PC-9 (cell line): ENCODE data around the gene TMEM254. TPM values are rescaled to one million over a fixed set of nuclear protein-coding genes. Genes with fewer than 3 reads are reported as not detected.
"Not testable (repeated sequence)": the region's sequence is repeated elsewhere in the genome, so short reads cannot be mapped to it uniquely, and the experiment has no call there.

Experiments
- BruUV-seq: library from RNA; stranded (reverse); fragments of 400-500 nt; replicated peaks from 2 replicates; lab custom pipeline; 2021; lab: Mats Ljungman, UMichigan
- CTCF ChIA-PET: fragments of 300-600 bp; sonication (Branson Sonifier 250); formaldehyde crosslinking; loops from one replicate; lab custom pipeline; 2022; ENCODE audit warnings: antibody characterized with exemption; lab: Charles Lee
- POLR2A ChIA-PET: fragments of 300-600 bp; sonication (Branson Sonifier 250); formaldehyde crosslinking; loops from one replicate; lab custom pipeline; 2022; ENCODE audit warnings: antibody characterized with exemption; ENCODE audit not compliant: unreplicated experiment; lab: Charles Lee
- DNase-seq, 2 experiments: peaks; one replicate each; pipeline versions ENCODE4 v3.0.0 to v3.0.0-alpha.2; 2015 to 2022; ENCODE audit warnings: mixed read lengths in 1 of 2
- H2AFZ ChIP-seq: fragments of 200-600 bp; sonication (generic); 2 replicates; pipeline ENCODE4 v1.8.1; 2017; ENCODE audit warnings: antibody characterized with exemption
- H3F3A ChIP-seq: fragments of 200-600 bp; sonication (generic); 2 replicates; pipeline ENCODE4 v1.8.1; 2017; ENCODE audit warnings: antibody characterized with exemption, mild to moderate bottlenecking, low read depth; ENCODE audit not compliant: insufficient read depth
- H3K27ac ChIP-seq: fragments of 200-600 bp; sonication (generic); 2 replicates; pipeline ENCODE4 v1.6.1; 2016; ENCODE audit warnings: mixed run types
- H3K27me3 ChIP-seq: fragments of 200-600 bp; sonication (generic); 2 replicates; pipeline ENCODE4 v1.6.1; 2016; ENCODE audit warnings: low read depth, mixed run types; ENCODE audit not compliant: insufficient read depth
- H3K36me3 ChIP-seq: fragments of 200-600 bp; sonication (generic); 2 replicates; pipeline ENCODE4 v1.6.1; 2016; ENCODE audit warnings: low read depth, mixed run types
- H3K4me1 ChIP-seq: fragments of 200-600 bp; sonication (generic); replicated peaks from 2 replicates; pipeline ENCODE4 v1.6.1; 2016; ENCODE audit warnings: mixed run types; ENCODE audit not compliant: insufficient read depth
- H3K4me2 ChIP-seq: fragments of 200-600 bp; sonication (generic); 2 replicates; pipeline ENCODE4 v1.6.1; 2017; ENCODE audit warnings: mixed run types
- H3K4me3 ChIP-seq: fragments of 200-600 bp; sonication (generic); 2 replicates; pipeline ENCODE4 v1.6.1; 2016; ENCODE audit warnings: mixed run types
- H3K79me2 ChIP-seq: fragments of 200-600 bp; sonication (generic); 2 replicates; pipeline ENCODE4 v1.6.1; 2017; ENCODE audit warnings: low read depth, mixed run types
- H3K9me2 ChIP-seq: fragments of 200-600 bp; sonication (generic); 2 replicates; pipeline ENCODE4 v1.8.1; 2017; ENCODE audit warnings: mild to moderate bottlenecking; ENCODE audit not compliant: insufficient read depth
- H3K9me3 ChIP-seq: fragments of 200-600 bp; sonication (generic); 2 replicates; pipeline ENCODE4 v1.8.1; 2016; ENCODE audit warnings: low read depth; ENCODE audit not compliant: insufficient read depth
- H4K20me1 ChIP-seq: fragments of 200-600 bp; sonication (generic); 2 replicates; pipeline ENCODE4 v1.8.1; 2017; ENCODE audit not compliant: insufficient read depth
- EZH2 ChIP-seq: fragments of 200-600 bp; sonication (generic); IDR thresholded peaks from 2 replicates; pipeline ENCODE4 v1.8.0; 2017; ENCODE audit warnings: antibody characterized with exemption, low read depth
- intact Hi-C: fragments of 100-400 bp; cut with micrococcal nuclease; formaldehyde crosslinking; loops from one replicate; pipeline ENCODE4 v1.10.0; 2022; ENCODE audit not compliant: unreplicated experiment
- total RNA-seq: library from RNA; stranded (reverse); gene quantifications from 2 replicates; pipeline ENCODE4 v1.2.3, GENCODE V29; 2021
- TF ChIP-seq, protein P1 (sequence below): fragments of 200-600 bp; sonication (generic); conservative IDR thresholded peaks from 2 replicates; pipeline ENCODE4 v1.6.1; 2017; ENCODE audit warnings: mixed run types, antibody characterized with exemption, mild to moderate bottlenecking, moderate library complexity

Gene TMEM254
- total RNA-seq, 1 experiment from 2014 or later, result 36.6 TPM

DNA sequence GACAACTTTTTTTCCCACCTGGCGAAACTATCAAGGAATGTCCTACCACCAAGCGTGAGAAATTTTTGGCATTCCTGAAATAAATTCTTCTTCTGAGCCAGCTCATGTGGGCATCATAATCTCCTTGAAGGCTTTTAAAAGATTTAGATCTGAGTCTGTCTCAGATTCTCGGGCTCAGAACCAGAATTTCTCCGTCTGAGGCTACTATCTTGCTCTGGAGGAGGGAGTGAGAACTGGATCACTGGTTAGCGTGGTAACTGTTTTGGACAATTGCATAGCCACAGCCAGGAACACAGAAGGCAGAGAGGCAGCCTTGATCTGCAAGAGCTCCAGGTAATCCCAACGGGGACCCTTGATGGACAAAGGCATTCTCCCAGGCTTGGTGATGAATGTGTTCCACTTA is 53.0 kb downstream of the TMEM254 start:
- no peak overlapping the region for H3K4me2 ChIP-seq
- peaks cover 6% of the 10 kb centered on the region; the same call in 1 of the 2 replicates for H3K4me1 ChIP-seq
- H2AFZ ChIP-seq, result no peak overlapping the region
- H3K9me3 ChIP-seq, result no peaks in the 10 kb centered on the region
- no peaks in the 10 kb centered on the region for H3K27me3 ChIP-seq
- no peaks in the 10 kb centered on the region for H3F3A ChIP-seq
- POLR2A ChIA-PET, result no interaction called here
- H4K20me1 ChIP-seq, result no peaks in the 10 kb centered on the region
- H3K36me3 ChIP-seq, result no peaks in the 10 kb centered on the region
- TF ChIP-seq, protein P1, sequence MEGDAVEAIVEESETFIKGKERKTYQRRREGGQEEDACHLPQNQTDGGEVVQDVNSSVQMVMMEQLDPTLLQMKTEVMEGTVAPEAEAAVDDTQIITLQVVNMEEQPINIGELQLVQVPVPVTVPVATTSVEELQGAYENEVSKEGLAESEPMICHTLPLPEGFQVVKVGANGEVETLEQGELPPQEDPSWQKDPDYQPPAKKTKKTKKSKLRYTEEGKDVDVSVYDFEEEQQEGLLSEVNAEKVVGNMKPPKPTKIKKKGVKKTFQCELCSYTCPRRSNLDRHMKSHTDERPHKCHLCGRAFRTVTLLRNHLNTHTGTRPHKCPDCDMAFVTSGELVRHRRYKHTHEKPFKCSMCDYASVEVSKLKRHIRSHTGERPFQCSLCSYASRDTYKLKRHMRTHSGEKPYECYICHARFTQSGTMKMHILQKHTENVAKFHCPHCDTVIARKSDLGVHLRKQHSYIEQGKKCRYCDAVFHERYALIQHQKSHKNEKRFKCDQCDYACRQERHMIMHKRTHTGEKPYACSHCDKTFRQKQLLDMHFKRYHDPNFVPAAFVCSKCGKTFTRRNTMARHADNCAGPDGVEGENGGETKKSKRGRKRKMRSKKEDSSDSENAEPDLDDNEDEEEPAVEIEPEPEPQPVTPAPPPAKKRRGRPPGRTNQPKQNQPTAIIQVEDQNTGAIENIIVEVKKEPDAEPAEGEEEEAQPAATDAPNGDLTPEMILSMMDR, result no peak
- TF ChIP-seq EZH2, result no peak
- H3K4me3 ChIP-seq, result no peak overlapping the region
- H3K79me2 ChIP-seq, result no peaks in the 10 kb centered on the region
- H3K9me2 ChIP-seq, result no peaks in the 10 kb centered on the region
- intact Hi-C loops, result loop anchor here (5.0 kb wide), 1 partner anchor 54 kb away; the partner anchor contains the start of gene TMEM254
- CTCF ChIA-PET, result interaction anchor here (0.7 kb wide), 2 partner anchors 52 to 787 kb away, joined by 3 read pairs; no protein-coding TSS in a partner anchor
- DNase-seq, result peak in 1 of 2 experiments; percentile 73
- no peak overlapping the region for H3K27ac ChIP-seq
- BruUV-seq, result no TSS peak

GRCh38 chr10:80132299-80133139 is 54.1 kb downstream of the TMEM254 start, which contains the start of gene PLAC9:
PLAC9 (plus strand) TSS chr10:80132730; CDS start chr10:80132763, 33 bp downstream.
- Histone ChIP-seq H3K9me2 (no peaks in the 10 kb centered on the region), H3F3A (no peaks in the 10 kb centered on the region), H3K27me3 (no peaks in the 10 kb centered on the region), H3K4me2 (no peak within 1 kb of the TSS; the same call in 1 of the 2 replicates), H3K27ac (no peak within 1 kb of the TSS), H3K79me2 (no peaks in the 10 kb centered on the region), H3K4me1 (peaks cover 6% of the 10 kb centered on the region; the same call in 1 of the 2 replicates), H3K36me3 (no peaks in the 10 kb centered on the region), H3K9me3 (no peaks in the 10 kb centered on the region), H2AFZ (no peak within 1 kb of the TSS), H4K20me1 (no peaks in the 10 kb centered on the region), H3K4me3 (no peak within 1 kb of the TSS)
- no peak for DNase-seq
- POLR2A ChIA-PET, result interaction anchor here (0.7 kb wide), 1 partner anchor 72 kb away, joined by 4 read pairs; no protein-coding TSS in a partner anchor
- intact Hi-C loops, result loop anchor here (5.0 kb wide), 1 partner anchor 55 kb away; the partner anchor contains the start of gene TMEM254
- TF ChIP-seq, protein P1, result no peak
- no peak for TF ChIP-seq EZH2
- CTCF ChIA-PET, result no interaction called here
- no TSS peak for BruUV-seq

GRCh38 chr10:80133206-80133605 is 54.7 kb downstream of the TMEM254 start:
- Histone ChIP-seq H3K4me3 (no peak overlapping the region), H2AFZ (no peak overlapping the region), H3K79me2 (no peaks in the 10 kb centered on the region), H4K20me1 (no peaks in the 10 kb centered on the region), H3K9me3 (no peaks in the 10 kb centered on the region), H3K9me2 (no peaks in the 10 kb centered on the region), H3K27ac (no peak overlapping the region), H3K27me3 (no peaks in the 10 kb centered on the region), H3F3A (no peaks in the 10 kb centered on the region), H3K4me2 (no peak overlapping the region; the same call in 1 of the 2 replicates), H3K36me3 (no peaks in the 10 kb centered on the region), H3K4me1 (peaks cover 6% of the 10 kb centered on the region; the same call in 1 of the 2 replicates)
- TF ChIP-seq EZH2, result no peak
- TF ChIP-seq, protein P1, result no peak
- no peak for DNase-seq
- ChIA-PET POLR2A (interaction anchor here (0.7 kb wide), 1 partner anchor 71 kb away, joined by 4 read pairs; no protein-coding TSS in a partner anchor), CTCF (interaction anchor here (0.6 kb wide), 1 partner anchor 736 kb away, joined by 4 read pairs; no protein-coding TSS in a partner anchor)
- intact Hi-C loops, result loop anchor here (5.0 kb wide), 1 partner anchor 56 kb away; the partner anchor contains the start of gene TMEM254
- no TSS peak for BruUV-seq

DNA sequence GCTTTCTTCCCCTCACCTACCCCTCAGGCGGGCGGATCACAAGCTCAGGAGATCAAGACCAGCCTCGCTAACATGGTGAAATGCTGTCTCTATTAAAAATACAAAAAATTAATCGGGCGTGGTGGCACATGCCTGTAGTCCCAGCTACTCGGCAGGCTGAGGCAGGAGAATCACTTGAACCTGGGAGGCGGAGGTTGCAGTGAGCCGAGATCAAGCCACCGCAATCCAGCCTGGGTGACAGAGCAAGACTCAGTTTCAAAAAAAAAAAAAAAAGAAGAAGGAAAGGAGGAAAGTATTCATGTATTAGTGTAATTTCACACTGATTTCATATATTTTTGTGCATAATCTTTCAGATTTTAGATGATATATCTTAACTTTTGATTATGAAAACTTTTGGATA is 55.2 kb downstream of the TMEM254 start:
- H3K9me3 ChIP-seq, H4K20me1 ChIP-seq, H3K27me3 ChIP-seq, H3K4me1 ChIP-seq, H3K4me2 ChIP-seq, DNase-seq, H3K27ac ChIP-seq, H3K4me3 ChIP-seq, BruUV-seq, H3K79me2 ChIP-seq, POLR2A ChIA-PET, H2AFZ ChIP-seq, H3F3A ChIP-seq, H3K9me2 ChIP-seq, H3K36me3 ChIP-seq: not testable (repeated sequence)
- intact Hi-C loops, result loop anchor here (5.0 kb wide), 1 partner anchor 56 kb away; the partner anchor contains the start of gene TMEM254
- CTCF ChIA-PET, result interaction anchor here (0.6 kb wide), 1 partner anchor 737 kb away, joined by 4 read pairs; no protein-coding TSS in a partner anchor
